WTC11 (cell line): ENCODE results near the gene ARHGAP15.

Experiments used
- CREM ChIP-seq: sonication (generic); formaldehyde crosslinking; IDR thresholded peaks from 2 replicates; pipeline ENCODE4 v1.8.1; 2022; ENCODE audit warnings: mild to moderate bottlenecking, missing genetic modification reagents, moderate library complexity
- ELF4 ChIP-seq: sonication (generic); formaldehyde crosslinking; IDR thresholded peaks from 2 replicates; pipeline ENCODE4 v1.8.1; 2022; ENCODE audit warnings: low read depth, mild to moderate bottlenecking, moderate library complexity, missing genetic modification reagents
- ESRRA ChIP-seq: sonication (generic); formaldehyde crosslinking; IDR thresholded peaks from 2 replicates; pipeline ENCODE4 v1.8.1; 2022; ENCODE audit warnings: mild to moderate bottlenecking, missing genetic modification reagents, borderline replicate concordance
- RELA ChIP-seq: sonication (generic); formaldehyde crosslinking; IDR thresholded peaks from 2 replicates; pipeline ENCODE4 v1.8.1; 2022; ENCODE audit warnings: missing genetic modification reagents, mild to moderate bottlenecking, borderline replicate concordance
- ZNF396 ChIP-seq: fragments of 250-450 bp; sonication (Bioruptor Pico); IDR thresholded peaks from 2 replicates; pipeline ENCODE4 v1.8.0; 2021; ENCODE audit warnings: mild to moderate bottlenecking, moderate library complexity, borderline replicate concordance
- TF ChIP-seq, protein P1 (sequence below): sonication (generic); formaldehyde crosslinking; IDR thresholded peaks from 2 replicates; pipeline ENCODE4 v1.8.0; 2023; ENCODE audit warnings: missing genetic modification reagents
- TF ChIP-seq, protein P2 (sequence below): sonication (generic); formaldehyde crosslinking; IDR thresholded peaks from 2 replicates; pipeline ENCODE4 v1.8.1; 2022; ENCODE audit warnings: mild to moderate bottlenecking, missing genetic modification reagents, moderate library complexity, borderline replicate concordance
- TF ChIP-seq, protein P3 (sequence below): sonication (generic); formaldehyde crosslinking; IDR thresholded peaks from 2 replicates; pipeline ENCODE4 v1.8.1; 2023; ENCODE audit warnings: mild to moderate bottlenecking, missing genetic modification reagents, moderate library complexity
- TF ChIP-seq, protein P4 (sequence below): fragments of 200-600 bp; IDR thresholded peaks from 2 replicates; pipeline ENCODE4 v1.8.0; 2022; ENCODE audit warnings: antibody characterized with exemption
- TF ChIP-seq, protein P5 (sequence below): fragments of 250-450 bp; sonication (Bioruptor Pico); IDR thresholded peaks from 2 replicates; pipeline ENCODE4 v1.9.0; 2021; ENCODE audit warnings: moderate library complexity, mild to moderate bottlenecking, inconsistent platforms, borderline replicate concordance
- TF ChIP-seq, protein P6 (sequence below): sonication (generic); formaldehyde crosslinking; IDR thresholded peaks from 2 replicates; pipeline ENCODE4 v1.8.0; 2022; ENCODE audit warnings: mild to moderate bottlenecking, missing genetic modification reagents
- TF ChIP-seq, protein P7 (sequence below): sonication (generic); formaldehyde crosslinking; IDR thresholded peaks from 2 replicates; pipeline ENCODE4 v1.8.1; 2023; ENCODE audit warnings: mild to moderate bottlenecking, missing genetic modification reagents, moderate library complexity
- TF ChIP-seq, protein P8 (sequence below): sonication (generic); formaldehyde crosslinking; IDR thresholded peaks from 2 replicates; pipeline ENCODE4 v1.8.1; 2023; ENCODE audit warnings: mild to moderate bottlenecking, missing genetic modification reagents, borderline replicate concordance
- TF ChIP-seq, protein P9 (sequence below): sonication (generic); formaldehyde crosslinking; IDR thresholded peaks from 2 replicates; pipeline ENCODE4 v1.8.1; 2023; ENCODE audit warnings: mild to moderate bottlenecking, missing genetic modification reagents

DNA sequence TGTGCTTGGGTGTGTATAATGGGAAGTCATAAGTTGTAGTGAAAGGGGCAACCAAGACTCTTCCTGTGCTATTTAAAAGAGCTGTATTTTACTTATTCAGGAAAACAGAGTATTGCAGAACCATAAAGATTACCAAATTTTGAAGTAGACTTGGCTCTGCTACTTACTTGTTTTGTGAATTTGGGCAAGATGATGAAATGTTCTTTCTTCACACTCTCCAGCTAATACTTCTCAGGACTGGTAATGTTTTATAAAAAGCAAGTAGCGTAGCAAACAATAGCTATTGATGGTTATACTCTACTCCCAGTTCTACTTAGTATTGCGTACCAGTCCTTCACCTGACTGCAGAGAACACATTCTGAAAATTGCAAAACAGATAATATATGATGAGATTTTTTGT is 374.1 kb downstream of the ARHGAP15 start:
- TF ChIP-seq, protein P1, sequence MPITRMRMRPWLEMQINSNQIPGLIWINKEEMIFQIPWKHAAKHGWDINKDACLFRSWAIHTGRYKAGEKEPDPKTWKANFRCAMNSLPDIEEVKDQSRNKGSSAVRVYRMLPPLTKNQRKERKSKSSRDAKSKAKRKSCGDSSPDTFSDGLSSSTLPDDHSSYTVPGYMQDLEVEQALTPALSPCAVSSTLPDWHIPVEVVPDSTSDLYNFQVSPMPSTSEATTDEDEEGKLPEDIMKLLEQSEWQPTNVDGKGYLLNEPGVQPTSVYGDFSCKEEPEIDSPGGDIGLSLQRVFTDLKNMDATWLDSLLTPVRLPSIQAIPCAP (CRISPR knock-in tag) = no peak
- TF ChIP-seq, protein P2, sequence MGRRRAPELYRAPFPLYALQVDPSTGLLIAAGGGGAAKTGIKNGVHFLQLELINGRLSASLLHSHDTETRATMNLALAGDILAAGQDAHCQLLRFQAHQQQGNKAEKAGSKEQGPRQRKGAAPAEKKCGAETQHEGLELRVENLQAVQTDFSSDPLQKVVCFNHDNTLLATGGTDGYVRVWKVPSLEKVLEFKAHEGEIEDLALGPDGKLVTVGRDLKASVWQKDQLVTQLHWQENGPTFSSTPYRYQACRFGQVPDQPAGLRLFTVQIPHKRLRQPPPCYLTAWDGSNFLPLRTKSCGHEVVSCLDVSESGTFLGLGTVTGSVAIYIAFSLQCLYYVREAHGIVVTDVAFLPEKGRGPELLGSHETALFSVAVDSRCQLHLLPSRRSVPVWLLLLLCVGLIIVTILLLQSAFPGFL = no peak
- TF ChIP-seq, protein P3, sequence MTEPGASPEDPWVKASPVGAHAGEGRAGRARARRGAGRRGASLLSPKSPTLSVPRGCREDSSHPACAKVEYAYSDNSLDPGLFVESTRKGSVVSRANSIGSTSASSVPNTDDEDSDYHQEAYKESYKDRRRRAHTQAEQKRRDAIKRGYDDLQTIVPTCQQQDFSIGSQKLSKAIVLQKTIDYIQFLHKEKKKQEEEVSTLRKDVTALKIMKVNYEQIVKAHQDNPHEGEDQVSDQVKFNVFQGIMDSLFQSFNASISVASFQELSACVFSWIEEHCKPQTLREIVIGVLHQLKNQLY (CRISPR knock-in tag) = no peak
- TF ChIP-seq ELF4 (CRISPR knock-in tag) (no peak), RELA (no peak), ESRRA (no peak), ZNF396 (CRISPR knock-in tag) (no peak), CREM (CRISPR knock-in tag) (no peak)
- TF ChIP-seq, protein P4, sequence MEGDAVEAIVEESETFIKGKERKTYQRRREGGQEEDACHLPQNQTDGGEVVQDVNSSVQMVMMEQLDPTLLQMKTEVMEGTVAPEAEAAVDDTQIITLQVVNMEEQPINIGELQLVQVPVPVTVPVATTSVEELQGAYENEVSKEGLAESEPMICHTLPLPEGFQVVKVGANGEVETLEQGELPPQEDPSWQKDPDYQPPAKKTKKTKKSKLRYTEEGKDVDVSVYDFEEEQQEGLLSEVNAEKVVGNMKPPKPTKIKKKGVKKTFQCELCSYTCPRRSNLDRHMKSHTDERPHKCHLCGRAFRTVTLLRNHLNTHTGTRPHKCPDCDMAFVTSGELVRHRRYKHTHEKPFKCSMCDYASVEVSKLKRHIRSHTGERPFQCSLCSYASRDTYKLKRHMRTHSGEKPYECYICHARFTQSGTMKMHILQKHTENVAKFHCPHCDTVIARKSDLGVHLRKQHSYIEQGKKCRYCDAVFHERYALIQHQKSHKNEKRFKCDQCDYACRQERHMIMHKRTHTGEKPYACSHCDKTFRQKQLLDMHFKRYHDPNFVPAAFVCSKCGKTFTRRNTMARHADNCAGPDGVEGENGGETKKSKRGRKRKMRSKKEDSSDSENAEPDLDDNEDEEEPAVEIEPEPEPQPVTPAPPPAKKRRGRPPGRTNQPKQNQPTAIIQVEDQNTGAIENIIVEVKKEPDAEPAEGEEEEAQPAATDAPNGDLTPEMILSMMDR = no peak
- TF ChIP-seq, protein P5, sequence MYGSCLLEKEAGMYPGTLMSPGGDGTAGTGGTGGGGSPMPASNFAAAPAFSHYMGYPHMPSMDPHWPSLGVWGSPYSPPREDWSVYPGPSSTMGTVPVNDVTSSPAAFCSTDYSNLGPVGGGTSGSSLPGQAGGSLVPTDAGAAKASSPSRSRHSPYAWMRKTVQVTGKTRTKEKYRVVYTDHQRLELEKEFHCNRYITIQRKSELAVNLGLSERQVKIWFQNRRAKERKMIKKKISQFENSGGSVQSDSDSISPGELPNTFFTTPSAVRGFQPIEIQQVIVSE (CRISPR knock-in tag) = no peak
- TF ChIP-seq, protein P6, sequence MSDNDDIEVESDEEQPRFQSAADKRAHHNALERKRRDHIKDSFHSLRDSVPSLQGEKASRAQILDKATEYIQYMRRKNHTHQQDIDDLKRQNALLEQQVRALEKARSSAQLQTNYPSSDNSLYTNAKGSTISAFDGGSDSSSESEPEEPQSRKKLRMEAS (CRISPR knock-in tag) = no peak
- TF ChIP-seq, protein P7, sequence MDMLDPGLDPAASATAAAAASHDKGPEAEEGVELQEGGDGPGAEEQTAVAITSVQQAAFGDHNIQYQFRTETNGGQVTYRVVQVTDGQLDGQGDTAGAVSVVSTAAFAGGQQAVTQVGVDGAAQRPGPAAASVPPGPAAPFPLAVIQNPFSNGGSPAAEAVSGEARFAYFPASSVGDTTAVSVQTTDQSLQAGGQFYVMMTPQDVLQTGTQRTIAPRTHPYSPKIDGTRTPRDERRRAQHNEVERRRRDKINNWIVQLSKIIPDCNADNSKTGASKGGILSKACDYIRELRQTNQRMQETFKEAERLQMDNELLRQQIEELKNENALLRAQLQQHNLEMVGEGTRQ = no peak
- TF ChIP-seq, protein P8, sequence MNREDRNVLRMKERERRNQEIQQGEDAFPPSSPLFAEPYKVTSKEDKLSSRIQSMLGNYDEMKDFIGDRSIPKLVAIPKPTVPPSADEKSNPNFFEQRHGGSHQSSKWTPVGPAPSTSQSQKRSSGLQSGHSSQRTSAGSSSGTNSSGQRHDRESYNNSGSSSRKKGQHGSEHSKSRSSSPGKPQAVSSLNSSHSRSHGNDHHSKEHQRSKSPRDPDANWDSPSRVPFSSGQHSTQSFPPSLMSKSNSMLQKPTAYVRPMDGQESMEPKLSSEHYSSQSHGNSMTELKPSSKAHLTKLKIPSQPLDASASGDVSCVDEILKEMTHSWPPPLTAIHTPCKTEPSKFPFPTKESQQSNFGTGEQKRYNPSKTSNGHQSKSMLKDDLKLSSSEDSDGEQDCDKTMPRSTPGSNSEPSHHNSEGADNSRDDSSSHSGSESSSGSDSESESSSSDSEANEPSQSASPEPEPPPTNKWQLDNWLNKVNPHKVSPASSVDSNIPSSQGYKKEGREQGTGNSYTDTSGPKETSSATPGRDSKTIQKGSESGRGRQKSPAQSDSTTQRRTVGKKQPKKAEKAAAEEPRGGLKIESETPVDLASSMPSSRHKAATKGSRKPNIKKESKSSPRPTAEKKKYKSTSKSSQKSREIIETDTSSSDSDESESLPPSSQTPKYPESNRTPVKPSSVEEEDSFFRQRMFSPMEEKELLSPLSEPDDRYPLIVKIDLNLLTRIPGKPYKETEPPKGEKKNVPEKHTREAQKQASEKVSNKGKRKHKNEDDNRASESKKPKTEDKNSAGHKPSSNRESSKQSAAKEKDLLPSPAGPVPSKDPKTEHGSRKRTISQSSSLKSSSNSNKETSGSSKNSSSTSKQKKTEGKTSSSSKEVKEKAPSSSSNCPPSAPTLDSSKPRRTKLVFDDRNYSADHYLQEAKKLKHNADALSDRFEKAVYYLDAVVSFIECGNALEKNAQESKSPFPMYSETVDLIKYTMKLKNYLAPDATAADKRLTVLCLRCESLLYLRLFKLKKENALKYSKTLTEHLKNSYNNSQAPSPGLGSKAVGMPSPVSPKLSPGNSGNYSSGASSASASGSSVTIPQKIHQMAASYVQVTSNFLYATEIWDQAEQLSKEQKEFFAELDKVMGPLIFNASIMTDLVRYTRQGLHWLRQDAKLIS = no peak
- TF ChIP-seq, protein P9, sequence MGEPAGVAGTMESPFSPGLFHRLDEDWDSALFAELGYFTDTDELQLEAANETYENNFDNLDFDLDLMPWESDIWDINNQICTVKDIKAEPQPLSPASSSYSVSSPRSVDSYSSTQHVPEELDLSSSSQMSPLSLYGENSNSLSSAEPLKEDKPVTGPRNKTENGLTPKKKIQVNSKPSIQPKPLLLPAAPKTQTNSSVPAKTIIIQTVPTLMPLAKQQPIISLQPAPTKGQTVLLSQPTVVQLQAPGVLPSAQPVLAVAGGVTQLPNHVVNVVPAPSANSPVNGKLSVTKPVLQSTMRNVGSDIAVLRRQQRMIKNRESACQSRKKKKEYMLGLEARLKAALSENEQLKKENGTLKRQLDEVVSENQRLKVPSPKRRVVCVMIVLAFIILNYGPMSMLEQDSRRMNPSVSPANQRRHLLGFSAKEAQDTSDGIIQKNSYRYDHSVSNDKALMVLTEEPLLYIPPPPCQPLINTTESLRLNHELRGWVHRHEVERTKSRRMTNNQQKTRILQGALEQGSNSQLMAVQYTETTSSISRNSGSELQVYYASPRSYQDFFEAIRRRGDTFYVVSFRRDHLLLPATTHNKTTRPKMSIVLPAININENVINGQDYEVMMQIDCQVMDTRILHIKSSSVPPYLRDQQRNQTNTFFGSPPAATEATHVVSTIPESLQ (CRISPR knock-in tag) = no peak
